HG03159 (cell line): ENCODE results near the gene PKP1.

Experiments used
- ATAC-seq: cut with Tn5 transposase; IDR thresholded peaks from one replicate; pipeline ENCODE4 v1.9.1; 2021; ENCODE audit warnings: mild to moderate bottlenecking, moderate library complexity; ENCODE audit not compliant: unreplicated experiment

PKP1 gene

GRCh38 chr1:201259476-201260235 lies 23.6 kb upstream of the PKP1 start:
- ATAC-seq = no peak

- ATAC-seq = no peak
Measured at GRCh38 chr1:201260236-201260590, 23.1 kb upstream of the PKP1 start.

- no peak for ATAC-seq
Measured at GRCh38 chr1:201260648-201261311, 22.5 kb upstream of the PKP1 start.

- no peak for ATAC-seq
Measured at GRCh38 chr1:201261771-201262547, 21.3 kb upstream of the PKP1 start.

- no peak for ATAC-seq
Measured at GRCh38 chr1:201262963-201263608, 20.2 kb upstream of the PKP1 start.

GRCh38 chr1:201264072-201264471 lies 19.2 kb upstream of the PKP1 start:
- no peak for ATAC-seq

GRCh38 chr1:201264554-201264953 lies 18.8 kb upstream of the PKP1 start:
- ATAC-seq = no peak

GRCh38 chr1:201265756-201266155 lies 17.6 kb upstream of the PKP1 start:
- ATAC-seq = no peak

- ATAC-seq = no peak
Measured at GRCh38 chr1:201266276-201266675, 17.0 kb upstream of the PKP1 start.

- no peak for ATAC-seq
Measured at GRCh38 chr1:201266774-201267173, 16.5 kb upstream of the PKP1 start.

- ATAC-seq = no peak
Measured at GRCh38 chr1:201267481-201268229, 15.7 kb upstream of the PKP1 start.

GRCh38 chr1:201268604-201269151 lies 14.6 kb upstream of the PKP1 start:
- no peak for ATAC-seq

- ATAC-seq = no peak
Measured at GRCh38 chr1:201269281-201269680, 14.0 kb upstream of the PKP1 start.

GRCh38 chr1:201269900-201270410 lies 13.4 kb upstream of the PKP1 start:
- no peak for ATAC-seq

GRCh38 chr1:201270616-201271390 lies 12.5 kb upstream of the PKP1 start:
- ATAC-seq = no peak

GRCh38 chr1:201272799-201273198 lies 10.5 kb upstream of the PKP1 start:
- no peak for ATAC-seq

- no peak for ATAC-seq
Measured at GRCh38 chr1:201274616-201275252, 8.6 kb upstream of the PKP1 start.

- ATAC-seq = no peak
Measured at GRCh38 chr1:201275253-201275666, 8.0 kb upstream of the PKP1 start.

GRCh38 chr1:201276891-201277290 lies 6.4 kb upstream of the PKP1 start:
- no peak for ATAC-seq
